Chondrocyte (in vitro differentiated cells): Measurements from ENCODE around the gene AHCY. TPM values are rescaled to one million over a fixed set of nuclear protein-coding genes. Genes with fewer than 3 reads are reported as not detected.

Source experiments
- DNase-seq: peaks from one replicate; pipeline ENCODE4 v3.0.0; 2021; ENCODE audit warnings: mixed read lengths, low spot score
- H3K27ac Mint-ChIP-seq: one replicate; pipeline ENCODE4 v1.8.0; 2021; ENCODE audit warnings: mild to moderate bottlenecking, moderate library complexity, mixed read lengths; ENCODE audit not compliant: unreplicated experiment
- H3K27me3 Mint-ChIP-seq: 2 replicates; pipeline ENCODE4 v1.8.0; 2021; ENCODE audit warnings: low read depth, mixed read lengths
- H3K36me3 Mint-ChIP-seq: 2 replicates; pipeline ENCODE4 v1.8.0; 2021; ENCODE audit warnings: low read depth, mixed read lengths
- H3K4me1 Mint-ChIP-seq: 2 replicates; pipeline ENCODE4 v1.8.0; 2021; ENCODE audit warnings: low read depth, mild to moderate bottlenecking, mixed read lengths
- H3K4me3 Mint-ChIP-seq: one replicate; pipeline ENCODE4 v1.8.0; 2021; ENCODE audit warnings: mild to moderate bottlenecking, moderate library complexity, mixed read lengths; ENCODE audit not compliant: unreplicated experiment
- H3K9me3 Mint-ChIP-seq: 2 replicates; pipeline ENCODE4 v1.8.0; 2021; ENCODE audit warnings: low read depth, mixed read lengths
- CTCF ChIP-seq: fragments of 200-600 bp; sonication (generic); IDR thresholded peaks from 2 replicates; pipeline ENCODE4 v1.5.0; 2021; ENCODE audit warnings: antibody characterized with exemption, mild to moderate bottlenecking, moderate library complexity
- total RNA-seq: library from RNA; stranded (reverse); gene quantifications from 3 replicates; pipeline ENCODE4 v1.2.1, GENCODE V29; 2021

Gene AHCY
- total RNA-seq, 1 donor from 2014 or later: 162 TPM

- H3K27ac Mint-ChIP-seq: no peak overlapping the region
- TF ChIP-seq CTCF: no peak
- peaks cover 23% of the 10 kb centered on the region for H3K4me1 Mint-ChIP-seq
- H3K4me3 Mint-ChIP-seq: peak overlapping the region; percentile 42
- no peaks in the 10 kb centered on the region for H3K9me3 Mint-ChIP-seq
- H3K36me3 Mint-ChIP-seq: no peaks in the 10 kb centered on the region
- no peak for DNase-seq
- peaks cover 2% of the 10 kb centered on the region for H3K27me3 Mint-ChIP-seq
Observed at GRCh38 chr20:34311118-34312023, 8.2 kb upstream of the AHCY start.

- no peak for TF ChIP-seq CTCF
- Mint-ChIP-seq H3K9me3 (no peaks in the 10 kb centered on the region), H3K36me3 (no peaks in the 10 kb centered on the region), H3K4me1 (peaks cover 23% of the 10 kb centered on the region), H3K4me3 (no peak overlapping the region), H3K27ac (no peak overlapping the region), H3K27me3 (peaks cover 2% of the 10 kb centered on the region)
- no peak for DNase-seq
Observed at GRCh38 chr20:34310481-34311117, 7.4 kb upstream of the AHCY start.

- H3K27me3 Mint-ChIP-seq: peaks cover 2% of the 10 kb centered on the region
- H3K27ac Mint-ChIP-seq: no peak overlapping the region
- no peak overlapping the region for H3K4me3 Mint-ChIP-seq
- no peak for TF ChIP-seq CTCF
- H3K4me1 Mint-ChIP-seq: peaks cover 23% of the 10 kb centered on the region
- no peak for DNase-seq
- H3K9me3 Mint-ChIP-seq: no peaks in the 10 kb centered on the region
- H3K36me3 Mint-ChIP-seq: no peaks in the 10 kb centered on the region
Observed at GRCh38 chr20:34309691-34310090, 6.5 kb upstream of the AHCY start.

- Mint-ChIP-seq H3K36me3 (no peaks in the 10 kb centered on the region), H3K4me3 (no peak overlapping the region), H3K27ac (no peak overlapping the region), H3K9me3 (no peaks in the 10 kb centered on the region), H3K4me1 (peaks cover 3% of the 10 kb centered on the region), H3K27me3 (no peaks in the 10 kb centered on the region)
- no peak for DNase-seq
- no peak for TF ChIP-seq CTCF
Observed at GRCh38 chr20:34305333-34306230, 2.4 kb upstream of the AHCY start.

GRCh38 chr20:34302312-34302722 lies 838 bp downstream of the AHCY start:
- Mint-ChIP-seq H3K4me1 (peaks cover 3% of the 10 kb centered on the region), H3K4me3 (peak overlapping the region; percentile 95), H3K27me3 (no peaks in the 10 kb centered on the region), H3K9me3 (no peaks in the 10 kb centered on the region), H3K36me3 (no peaks in the 10 kb centered on the region), H3K27ac (peak overlapping the region; percentile 98)
- TF ChIP-seq CTCF: no peak
- no peak for DNase-seq
